ENCODE results near the gene BCO2.

Gene BCO2

DNA sequence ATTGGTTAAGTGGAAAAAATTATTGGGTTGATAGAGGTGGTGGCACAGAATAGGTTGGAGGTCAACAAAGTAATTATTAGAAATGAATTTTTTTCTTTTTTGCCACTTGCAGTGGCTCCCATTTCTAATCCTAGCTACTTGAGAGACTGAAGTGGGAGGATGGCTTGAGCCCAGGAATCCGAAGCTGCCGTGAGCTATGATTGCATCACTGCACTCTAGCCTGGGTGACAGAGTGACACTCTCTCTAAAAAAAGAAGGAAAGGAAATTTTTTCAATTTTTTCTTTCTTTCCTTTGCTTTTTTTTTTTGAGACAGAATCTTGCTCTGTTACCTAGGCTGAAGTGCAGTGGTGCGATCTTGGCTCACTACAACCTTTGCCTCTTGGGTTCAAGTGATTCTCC is 2.2 kb upstream of the BCO2 start:
- DNase-seq (ENCODE audit: low spot score), result no peak
- TF ChIP-seq, protein P1, sequence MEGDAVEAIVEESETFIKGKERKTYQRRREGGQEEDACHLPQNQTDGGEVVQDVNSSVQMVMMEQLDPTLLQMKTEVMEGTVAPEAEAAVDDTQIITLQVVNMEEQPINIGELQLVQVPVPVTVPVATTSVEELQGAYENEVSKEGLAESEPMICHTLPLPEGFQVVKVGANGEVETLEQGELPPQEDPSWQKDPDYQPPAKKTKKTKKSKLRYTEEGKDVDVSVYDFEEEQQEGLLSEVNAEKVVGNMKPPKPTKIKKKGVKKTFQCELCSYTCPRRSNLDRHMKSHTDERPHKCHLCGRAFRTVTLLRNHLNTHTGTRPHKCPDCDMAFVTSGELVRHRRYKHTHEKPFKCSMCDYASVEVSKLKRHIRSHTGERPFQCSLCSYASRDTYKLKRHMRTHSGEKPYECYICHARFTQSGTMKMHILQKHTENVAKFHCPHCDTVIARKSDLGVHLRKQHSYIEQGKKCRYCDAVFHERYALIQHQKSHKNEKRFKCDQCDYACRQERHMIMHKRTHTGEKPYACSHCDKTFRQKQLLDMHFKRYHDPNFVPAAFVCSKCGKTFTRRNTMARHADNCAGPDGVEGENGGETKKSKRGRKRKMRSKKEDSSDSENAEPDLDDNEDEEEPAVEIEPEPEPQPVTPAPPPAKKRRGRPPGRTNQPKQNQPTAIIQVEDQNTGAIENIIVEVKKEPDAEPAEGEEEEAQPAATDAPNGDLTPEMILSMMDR (IDR thresholded peaks at IDR 0.05; ENCODE audit: extremely low read depth, missing control alignments), result no peak

DNA sequence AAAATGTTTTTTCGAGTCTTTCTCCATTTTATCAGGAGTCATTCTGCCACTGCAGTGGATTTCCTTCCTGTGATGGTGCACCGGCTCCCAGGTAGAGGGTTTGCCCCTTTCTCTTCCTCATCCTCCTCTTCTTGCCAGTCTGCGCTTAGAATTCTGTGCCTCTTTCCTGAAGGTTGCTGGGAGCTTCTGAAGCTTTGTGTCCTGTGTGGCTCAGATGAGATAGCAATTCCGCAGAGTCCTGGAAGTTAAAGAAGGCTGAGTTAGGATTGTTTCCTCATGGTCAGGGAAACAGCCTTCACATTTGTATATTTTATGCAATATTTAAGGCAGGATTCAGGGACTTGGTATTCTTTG is 264 bp downstream of the BCO2 start:
- no peak for DNase-seq (ENCODE audit: low spot score)
- TF ChIP-seq, protein P1 (IDR thresholded peaks at IDR 0.05; ENCODE audit: extremely low read depth, missing control alignments), result no peak

DNA sequence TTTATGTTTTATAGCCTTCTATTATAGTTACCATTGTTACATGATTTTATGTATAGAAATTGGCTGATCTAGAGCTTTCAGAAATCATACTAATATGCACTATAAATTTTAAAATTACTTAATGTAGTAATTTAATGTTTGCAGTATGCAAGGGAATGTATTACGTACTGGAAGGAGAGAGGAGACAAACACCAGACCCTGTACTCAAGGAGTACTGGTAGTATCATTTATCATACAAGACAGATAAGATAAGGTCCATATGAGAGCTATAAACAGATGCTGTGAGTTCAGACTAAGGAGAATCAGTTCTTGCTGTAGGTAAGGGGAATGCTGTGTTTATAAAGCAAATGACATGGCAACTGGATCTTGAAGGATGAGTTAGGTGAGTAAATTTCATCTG is 765 bp downstream of the BCO2 start:
- TF ChIP-seq, protein P1 (IDR thresholded peaks at IDR 0.05; ENCODE audit: extremely low read depth, missing control alignments), result no peak
- no peak for DNase-seq (ENCODE audit: low spot score)

DNA sequence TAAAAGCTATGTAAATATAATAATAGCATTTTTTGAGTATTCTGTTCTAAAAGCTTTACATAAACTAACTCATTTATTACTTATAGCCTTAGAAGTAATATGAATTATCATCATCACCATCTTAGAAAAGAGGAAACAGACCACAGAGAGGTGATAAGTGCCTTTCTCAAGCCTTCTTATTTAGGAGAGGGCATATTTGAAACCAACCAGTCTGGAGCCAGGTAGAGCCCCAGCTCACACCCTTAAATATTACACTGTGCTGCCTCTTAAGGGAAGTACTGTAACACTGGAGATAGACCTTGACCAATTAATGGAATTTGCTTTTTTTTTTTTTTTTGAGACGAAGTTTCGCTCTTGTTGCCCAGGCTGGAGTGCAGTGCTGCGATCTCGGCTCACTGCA is 2.3 kb downstream of the BCO2 start:
- no peak for DNase-seq (ENCODE audit: low spot score)
- TF ChIP-seq, protein P1 (IDR thresholded peaks at IDR 0.05; ENCODE audit: extremely low read depth, missing control alignments), result no peak

DNA sequence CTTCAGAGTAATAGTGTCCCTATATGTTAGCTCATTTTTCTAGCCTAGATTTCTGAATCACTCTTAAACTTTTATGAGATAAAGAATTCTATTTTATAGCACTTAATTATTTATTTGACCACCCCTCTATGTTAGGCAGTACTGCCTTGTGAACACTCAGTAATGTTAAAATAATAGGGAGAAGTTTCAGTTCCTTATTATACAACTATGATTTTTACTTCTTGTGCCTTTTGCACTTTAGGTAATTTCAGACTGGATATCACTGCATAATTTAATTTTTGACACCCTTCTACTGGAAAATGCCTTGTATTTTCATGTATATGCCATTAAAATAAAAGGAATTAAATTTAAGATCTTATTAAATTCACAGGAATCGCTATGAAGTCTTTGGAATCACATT is 3.1 kb downstream of the BCO2 start:
- TF ChIP-seq, protein P1 (IDR thresholded peaks at IDR 0.05; ENCODE audit: extremely low read depth, missing control alignments), result no peak
- DNase-seq (ENCODE audit: low spot score), result no peak

DNA sequence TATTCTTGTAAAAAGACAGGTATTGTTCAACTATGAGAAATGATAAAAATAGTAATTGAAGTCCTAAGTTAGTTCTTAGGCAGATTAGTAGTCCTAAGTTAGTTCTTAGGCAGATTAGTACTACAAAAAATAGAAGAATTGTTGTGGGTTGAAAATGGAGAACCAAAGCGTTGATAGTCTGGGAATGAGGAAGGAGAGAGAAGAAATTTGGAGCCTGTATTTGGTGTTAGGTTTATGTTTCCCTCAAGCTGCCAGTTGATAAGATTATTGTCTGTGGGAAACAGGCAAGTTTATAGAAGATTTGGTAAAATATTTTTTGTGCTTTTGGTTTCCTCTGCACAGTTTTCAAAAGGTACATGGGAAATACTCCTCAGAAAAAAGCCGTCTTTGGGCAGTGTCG is 3.6 kb downstream of the BCO2 start:
- no peak for DNase-seq (ENCODE audit: low spot score)
- TF ChIP-seq, protein P1 (IDR thresholded peaks at IDR 0.05; ENCODE audit: extremely low read depth, missing control alignments), result no peak

DNA sequence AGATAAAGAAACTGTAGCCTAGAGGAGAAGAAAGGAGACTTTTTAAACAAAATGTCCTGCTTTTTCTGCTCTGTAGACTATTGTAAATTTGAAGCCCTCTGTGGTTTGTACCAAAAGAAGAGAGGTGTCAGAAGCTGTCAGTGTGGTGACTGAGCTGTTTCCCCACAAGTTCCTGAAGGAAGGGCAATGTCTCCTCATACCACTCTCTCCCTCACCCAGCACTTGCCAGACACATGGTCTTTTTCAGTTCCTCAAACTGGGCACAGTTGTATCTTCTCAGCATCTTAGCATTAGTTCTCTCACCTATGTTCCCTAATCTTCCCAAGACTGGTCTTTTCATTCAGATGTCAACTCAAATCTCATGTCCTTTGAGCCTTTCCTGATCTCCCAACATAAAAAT is 4.3 kb downstream of the BCO2 start:
- TF ChIP-seq, protein P1 (IDR thresholded peaks at IDR 0.05; ENCODE audit: extremely low read depth, missing control alignments), result no peak
- no peak for DNase-seq (ENCODE audit: low spot score)

Data from GM20000 (cell line).